ENCODE results near the gene GAS6. TPM values are rescaled to one million over a fixed set of nuclear protein-coding genes. Genes with fewer than 3 reads are reported as not detected.

The GAS6 gene
- total RNA-seq, 1 experiment from 2014 or later = 394 TPM

GRCh38 chr13:113861433-113862030, 2.3 kb downstream of the GAS6 start:
- DNase-seq = no peak
- Histone ChIP-seq H3K4me3 (peak overlapping the region; percentile 85), H3K36me3 (peaks cover 62% of the 10 kb centered on the region)

GRCh38 chr13:113860665-113861432, 3.0 kb downstream of the GAS6 start:
- Histone ChIP-seq H3K36me3 (peaks cover 68% of the 10 kb centered on the region), H3K27me3 (no peaks in the 10 kb centered on the region), H3K9me3 (no peaks in the 10 kb centered on the region), H3K4me3 (peak overlapping the region; percentile 85)
- no peak for DNase-seq

More at GRCh38 chr13:113861433-113862030, 2.3 kb downstream of the GAS6 start:
- no peaks in the 10 kb centered on the region for H3K27me3 ChIP-seq
- H3K9me3 ChIP-seq = no peaks in the 10 kb centered on the region

GRCh38 chr13:113860051-113860664, 3.7 kb downstream of the GAS6 start:
- Histone ChIP-seq H3K36me3 (peaks cover 73% of the 10 kb centered on the region), H3K9me3 (no peaks in the 10 kb centered on the region), H3K4me3 (no peak overlapping the region), H3K27me3 (no peaks in the 10 kb centered on the region)
- no peak for DNase-seq

- no peak for DNase-seq
- H3K27me3 ChIP-seq = no peaks in the 10 kb centered on the region
- H3K36me3 ChIP-seq = peaks cover 77% of the 10 kb centered on the region
- no peak overlapping the region for H3K4me3 ChIP-seq
- no peaks in the 10 kb centered on the region for H3K9me3 ChIP-seq
These were observed 4.4 kb downstream of the GAS6 start for GRCh38 chr13:113859311-113860050.

GRCh38 chr13:113857531-113858195, 6.2 kb downstream of the GAS6 start:
- DNase-seq = no peak
- Histone ChIP-seq H3K27me3 (no peaks in the 10 kb centered on the region), H3K36me3 (peaks cover 91% of the 10 kb centered on the region), H3K9me3 (no peaks in the 10 kb centered on the region), H3K4me3 (no peak overlapping the region)

DNA sequence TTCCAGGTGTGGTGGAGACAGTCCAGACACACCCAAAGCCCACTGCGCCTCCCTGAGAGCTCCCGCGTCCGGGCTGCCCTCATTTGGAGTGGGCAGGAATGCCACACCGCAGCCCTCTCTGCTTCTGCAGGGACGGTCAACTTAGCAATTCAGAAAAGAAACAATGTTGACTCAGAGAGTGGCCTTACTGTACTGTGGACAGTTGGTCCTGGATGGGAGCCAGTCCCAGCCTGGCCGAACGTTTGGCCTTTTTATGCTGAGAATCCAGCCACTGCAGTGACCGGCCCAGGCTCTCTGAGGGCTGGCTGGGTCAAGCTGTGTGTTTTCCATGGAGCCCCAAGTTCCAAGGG, 7.2 kb downstream of the GAS6 start:
- Histone ChIP-seq H3K36me3 (peaks cover 88% of the 10 kb centered on the region), H3K9me3 (no peaks in the 10 kb centered on the region), H3K4me3 (no peak overlapping the region), H3K27me3 (no peaks in the 10 kb centered on the region)
- DNase-seq = peak; percentile 58

DNA sequence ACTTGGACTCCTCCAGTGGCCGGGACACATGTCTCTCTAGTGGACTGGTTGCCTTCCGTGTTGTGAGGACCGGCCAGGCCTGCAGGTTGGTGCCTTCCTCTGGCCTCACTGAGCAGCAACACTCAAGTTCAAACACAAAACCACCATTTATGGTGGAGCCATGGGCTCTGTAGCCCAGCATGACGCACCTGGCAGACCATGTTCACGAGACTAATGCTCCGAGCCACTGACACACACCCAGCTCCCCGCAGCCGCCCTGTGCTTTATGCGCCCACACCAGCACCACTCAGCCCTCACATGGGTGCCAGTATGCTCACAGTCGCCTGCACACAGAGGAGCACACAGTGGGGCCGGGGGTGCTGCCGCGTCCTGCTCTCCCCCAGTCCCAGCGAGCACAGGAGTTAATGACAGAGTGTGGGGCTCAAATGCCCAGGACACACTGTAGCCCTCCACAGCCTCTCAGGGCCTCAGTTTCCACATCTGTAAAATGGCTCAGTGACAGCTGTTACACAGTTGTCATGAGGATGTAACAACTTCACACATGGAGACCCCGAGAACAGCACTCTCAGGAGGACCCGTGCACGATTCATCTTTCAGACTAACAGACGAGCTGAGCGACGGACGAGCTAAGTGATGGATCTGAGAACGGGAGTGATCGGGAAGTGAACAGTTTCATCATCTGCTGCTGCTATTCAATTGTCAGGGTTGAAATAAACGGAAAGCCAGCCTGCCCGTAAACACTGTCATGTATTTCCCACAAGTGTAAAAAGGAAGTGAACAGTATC, 7.8 kb downstream of the GAS6 start:
- Histone ChIP-seq H3K27me3 (no peaks in the 10 kb centered on the region), H3K9me3 (0 out of 2 replicates have a peak, but pooled peaks cover under 1% of the 10 kb centered on the region), H3K4me3 (no peak overlapping the region), H3K36me3 (peaks cover 88% of the 10 kb centered on the region)
- no peak for DNase-seq

- Histone ChIP-seq H3K36me3 (peaks cover 88% of the 10 kb centered on the region), H3K4me3 (no peak overlapping the region), H3K9me3 (0 out of 2 replicates have a peak, but pooled peaks cover 3% of the 10 kb centered on the region), H3K27me3 (no peaks in the 10 kb centered on the region)
- DNase-seq = peak; percentile 82
These were observed 8.6 kb downstream of the GAS6 start for GRCh38 chr13:113855012-113855921.

- no peak overlapping the region for H3K4me3 ChIP-seq
- H3K9me3 ChIP-seq = 0 out of 2 replicates have a peak, but pooled peaks cover 3% of the 10 kb centered on the region
- peak; percentile 61 for DNase-seq
- peaks cover 85% of the 10 kb centered on the region for H3K36me3 ChIP-seq
- H3K27me3 ChIP-seq = no peaks in the 10 kb centered on the region
These were observed 9.5 kb downstream of the GAS6 start for GRCh38 chr13:113854238-113855011.

- peaks cover 85% of the 10 kb centered on the region for H3K36me3 ChIP-seq
- H3K9me3 ChIP-seq = 0 out of 2 replicates have a peak, but pooled peaks cover 3% of the 10 kb centered on the region
- H3K4me3 ChIP-seq = no peak overlapping the region
- no peak for DNase-seq
- H3K27me3 ChIP-seq = no peaks in the 10 kb centered on the region
These were observed 10.2 kb downstream of the GAS6 start for GRCh38 chr13:113853518-113854237.

DNA sequence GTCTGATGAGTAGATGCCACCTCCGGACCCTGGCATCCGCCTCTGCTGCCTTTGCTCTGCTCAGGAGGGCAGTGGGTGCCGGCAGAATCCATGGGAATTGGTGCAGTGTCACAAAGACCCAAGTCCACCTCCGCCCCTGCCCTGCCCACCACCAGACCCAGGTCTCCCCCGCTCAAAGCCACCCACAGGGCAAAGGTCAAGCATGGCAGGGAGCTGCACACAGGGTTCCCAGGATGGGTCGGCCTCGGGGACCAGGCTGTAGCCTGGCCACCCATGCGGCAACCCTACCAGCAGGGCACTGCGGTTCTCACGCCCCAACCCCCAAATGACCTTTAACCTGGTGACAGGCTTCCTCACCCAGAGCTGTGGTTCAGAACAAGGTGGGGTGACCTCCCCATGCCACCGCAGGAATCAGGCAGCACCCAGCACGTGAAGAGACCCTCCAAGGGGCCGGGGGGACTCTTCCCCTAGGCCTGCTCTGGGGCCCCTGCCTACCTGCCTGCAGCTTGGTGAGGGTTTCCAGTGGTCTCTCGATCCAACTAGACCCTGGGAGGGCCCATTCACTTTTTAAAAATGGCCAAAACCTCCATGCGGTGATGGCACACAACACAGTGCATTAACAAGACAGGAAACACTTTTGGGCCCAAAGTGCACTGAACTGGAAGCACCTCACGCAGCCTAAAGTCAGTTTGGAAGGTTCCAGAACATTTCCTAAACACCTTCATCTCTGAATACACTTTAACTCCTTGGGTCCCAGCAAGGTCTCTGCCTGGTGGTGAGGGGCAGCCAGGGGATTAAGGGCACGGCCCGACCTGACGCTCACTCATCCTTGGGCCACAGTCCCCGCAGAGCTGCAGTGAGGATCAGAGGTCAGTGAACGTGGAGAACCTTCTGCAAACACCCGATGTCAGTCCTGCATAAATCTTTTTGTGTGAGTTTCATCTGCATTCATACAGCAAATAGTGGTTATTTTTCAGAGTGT, 11.0 kb downstream of the GAS6 start:
- no peak for DNase-seq
- no peak overlapping the region for H3K4me3 ChIP-seq
- H3K36me3 ChIP-seq = peaks cover 85% of the 10 kb centered on the region

GRCh38 chr13:113851826-113852535, 11.9 kb downstream of the GAS6 start:
- Histone ChIP-seq H3K4me3 (no peak overlapping the region), H3K27me3 (no peaks in the 10 kb centered on the region), H3K36me3 (peaks cover 87% of the 10 kb centered on the region), H3K9me3 (0 out of 2 replicates have a peak, but pooled peaks cover 3% of the 10 kb centered on the region)
- DNase-seq = no peak

More for the DNA sequence above, 11.0 kb downstream of the GAS6 start:
- Histone ChIP-seq H3K9me3 (0 out of 2 replicates have a peak, but pooled peaks cover 3% of the 10 kb centered on the region), H3K27me3 (no peaks in the 10 kb centered on the region)
